Stimulated activated CD8-positive, alpha-beta memory T cell treated with anti-CD3 and anti-CD28 coated beads, Interleukin-15, amount 100 ng/mL, for 24 hours (primary cell): ENCODE results near the gene OSBPL8.
"Not testable (repeated sequence)": the region's sequence is repeated elsewhere in the genome, so short reads cannot be mapped to it uniquely, and the experiment has no call there.

Experiments used
- DNase-seq: peaks from one replicate; pipeline ENCODE4 v3.0.0-alpha.2; 2020; ENCODE audit warnings: low read depth

OSBPL8 gene

DNA sequence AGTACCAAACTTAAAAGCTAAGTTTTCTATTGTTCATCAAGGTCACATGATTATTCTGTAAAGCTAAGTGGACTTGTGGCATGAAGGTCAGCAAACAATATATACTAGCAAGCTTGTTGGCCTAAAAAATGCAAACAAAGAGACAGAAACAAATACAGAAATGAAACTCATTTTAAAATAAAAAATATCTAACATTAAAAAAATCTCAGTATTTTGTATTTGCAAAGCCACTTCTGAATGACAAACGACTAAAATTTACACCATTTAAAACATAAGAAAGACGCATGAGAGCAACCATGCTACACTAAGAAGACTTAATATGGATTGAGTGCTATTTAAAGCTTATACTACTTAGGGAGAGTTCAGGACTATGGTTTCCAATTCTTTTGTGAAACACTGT lies 138.5 kb downstream of the OSBPL8 start:
- no peak for DNase-seq

DNA sequence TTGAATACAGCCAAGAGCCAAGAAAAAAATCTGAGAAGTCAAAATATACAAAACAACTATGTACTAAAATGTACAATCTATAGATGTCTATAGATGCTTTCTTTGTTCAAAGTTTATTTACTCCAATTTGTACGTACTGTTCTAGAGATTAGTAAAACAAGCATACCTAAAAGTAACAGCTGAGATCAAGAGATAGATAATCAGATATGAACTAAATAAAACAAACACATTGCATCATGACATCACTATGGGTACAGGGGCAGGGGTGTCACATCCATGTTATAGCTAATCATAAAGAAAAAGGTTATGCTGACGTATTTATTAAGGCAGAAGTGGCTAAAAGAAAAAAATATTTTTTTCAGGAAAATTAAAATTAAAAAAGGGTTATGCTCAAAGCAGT lies 139.3 kb downstream of the OSBPL8 start:
- no peak for DNase-seq

DNA sequence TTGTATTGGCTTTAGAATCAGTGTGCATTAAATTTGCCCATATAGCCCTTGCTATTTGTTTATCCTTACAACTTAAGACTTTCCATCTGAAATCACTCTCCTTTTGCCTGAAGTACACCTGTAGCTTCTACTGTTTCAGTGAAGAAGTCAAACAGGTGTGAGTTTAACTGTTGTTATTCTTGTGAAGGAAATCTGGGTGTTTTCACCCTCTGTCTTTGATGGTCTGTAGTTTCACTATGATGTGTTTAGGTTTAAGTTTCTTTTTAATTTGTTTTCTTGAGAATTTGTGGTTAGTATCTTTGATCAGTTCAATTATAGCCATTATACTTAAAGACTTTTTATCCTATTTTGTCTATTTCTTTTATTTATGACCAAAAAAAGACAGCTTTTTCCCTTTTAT lies 142.5 kb downstream of the OSBPL8 start:
- DNase-seq = no peak

DNA sequence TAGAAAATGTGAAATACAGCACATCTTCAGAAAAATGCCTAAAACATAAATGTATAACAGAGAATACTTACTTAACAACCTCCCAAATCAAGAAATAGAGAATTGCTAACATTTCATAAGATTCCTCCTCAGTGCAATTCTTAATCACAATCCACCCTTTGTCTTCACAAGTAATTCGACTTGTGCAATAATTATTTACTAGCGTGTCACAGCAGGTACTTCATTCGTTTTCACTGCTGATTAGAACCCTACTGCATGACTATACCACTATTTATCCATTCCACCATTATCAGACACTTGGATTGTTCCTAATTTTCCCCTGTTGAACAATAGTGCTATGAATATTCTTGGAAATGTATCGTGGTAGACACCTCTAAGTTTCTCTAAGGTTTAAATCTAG lies 146.4 kb downstream of the OSBPL8 start:
- DNase-seq = no peak

DNA sequence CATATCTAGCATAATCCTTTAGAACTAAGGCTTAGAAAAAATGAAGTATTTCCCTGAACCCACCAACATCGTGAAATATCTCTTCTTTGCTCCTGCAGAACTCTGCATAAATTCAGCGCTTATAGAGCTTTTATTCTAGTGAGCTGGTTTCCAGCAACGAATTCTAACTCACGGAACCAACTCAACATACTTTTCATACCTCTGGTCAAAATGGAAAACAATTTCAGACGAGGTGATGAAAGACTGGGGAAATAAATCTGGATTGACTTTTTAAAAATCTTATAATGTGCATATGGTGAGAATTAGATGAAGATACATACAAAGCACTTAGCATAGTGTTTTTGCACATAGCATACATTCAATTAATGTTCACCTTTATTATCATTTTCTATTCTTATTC lies 148.8 kb downstream of the OSBPL8 start:
- no peak for DNase-seq

DNA sequence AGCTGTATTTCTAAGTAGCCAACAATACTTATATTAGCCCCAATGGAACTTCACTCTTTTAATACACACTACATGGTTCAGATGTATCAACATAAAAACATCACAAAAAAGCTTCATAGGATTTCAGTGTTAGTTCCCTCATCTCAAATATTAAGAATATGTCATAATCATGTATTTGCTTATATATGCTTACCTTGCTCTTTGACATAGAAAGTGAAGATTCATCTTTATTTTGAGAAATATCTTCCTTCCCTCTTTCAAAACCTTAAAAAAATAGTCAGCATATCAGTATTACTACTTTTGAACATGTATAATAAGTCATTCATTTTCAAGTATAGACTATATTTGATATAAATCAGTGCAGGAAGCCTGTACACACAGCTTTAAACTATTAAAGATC lies 149.2 kb downstream of the OSBPL8 start:
- DNase-seq = no peak

DNA sequence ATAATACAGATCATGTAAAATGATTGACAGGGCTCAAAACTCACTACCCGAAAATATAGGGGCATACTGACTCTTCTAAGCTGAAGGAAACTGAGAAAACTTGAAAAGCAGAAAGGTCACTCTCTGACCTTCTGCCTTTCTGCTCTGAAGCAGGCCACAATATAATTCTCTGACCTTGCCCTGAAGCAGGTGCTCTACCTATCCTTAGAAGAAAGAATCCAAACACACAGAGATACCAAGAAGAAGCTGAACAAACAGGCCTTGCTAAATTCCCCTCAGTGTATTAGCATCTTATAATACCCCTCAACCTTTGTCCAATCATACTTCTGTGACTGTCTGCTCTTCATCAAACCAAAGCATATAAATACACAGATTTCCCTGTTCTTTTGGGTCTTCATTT lies 150.5 kb downstream of the OSBPL8 start:
- no peak for DNase-seq

DNA sequence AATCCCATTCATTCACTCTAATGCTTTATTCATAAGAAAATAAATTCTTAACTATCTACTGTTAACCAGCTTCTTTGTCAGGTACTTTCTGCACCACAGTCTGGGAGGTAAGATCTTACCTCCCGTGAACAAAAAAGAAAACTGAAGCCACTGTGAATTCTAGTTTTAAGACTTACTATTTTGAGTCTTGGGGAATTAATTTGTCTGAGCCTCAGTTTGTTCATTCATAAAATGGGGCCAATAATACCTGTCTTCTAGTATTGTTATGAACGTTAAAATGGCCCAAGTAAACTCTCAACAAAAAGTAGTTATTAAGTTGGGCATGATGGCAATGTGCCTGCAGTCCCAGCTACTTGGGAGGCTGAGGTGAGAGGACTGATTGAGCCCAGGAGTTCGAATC lies 151.9 kb downstream of the OSBPL8 start:
- no peak for DNase-seq

DNA sequence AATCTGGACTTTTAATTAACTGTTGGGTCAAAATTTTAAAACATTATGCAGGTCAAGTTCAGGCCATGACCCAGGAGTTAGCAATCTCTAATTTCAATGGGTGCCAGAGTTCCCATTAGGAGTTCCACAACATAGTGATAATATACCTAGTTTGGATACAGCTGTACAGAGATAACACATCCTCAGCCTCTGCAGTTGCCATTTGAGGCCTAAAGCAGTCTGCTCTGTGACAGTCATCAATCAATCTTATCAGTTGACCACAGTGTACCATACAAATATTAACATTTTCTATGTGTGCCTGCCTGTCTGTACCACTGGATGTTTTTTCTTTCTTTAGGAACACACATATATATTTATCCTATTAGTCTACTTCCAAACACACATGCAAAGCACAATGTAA lies 157.3 kb downstream of the OSBPL8 start:
- no peak for DNase-seq

DNA sequence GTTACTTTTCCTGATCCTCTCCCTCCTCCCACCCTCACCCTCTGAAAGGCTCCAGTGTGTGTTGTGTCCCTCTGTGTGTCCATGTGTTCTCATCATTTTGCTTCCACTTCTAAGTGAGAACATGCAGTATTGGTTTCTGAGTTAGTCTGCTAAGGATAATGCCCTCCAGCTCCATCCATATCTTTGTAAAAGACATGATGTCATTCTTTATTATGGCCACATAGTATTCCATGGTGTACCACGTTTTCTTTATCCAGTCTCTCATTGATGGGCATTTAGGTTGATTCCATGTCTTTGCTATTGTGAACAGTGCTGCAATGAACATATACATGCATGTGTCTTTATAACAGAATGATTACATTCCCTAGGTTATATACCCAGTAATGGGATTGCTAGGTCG lies 159.4 kb downstream of the OSBPL8 start:
- DNase-seq = no peak

DNA sequence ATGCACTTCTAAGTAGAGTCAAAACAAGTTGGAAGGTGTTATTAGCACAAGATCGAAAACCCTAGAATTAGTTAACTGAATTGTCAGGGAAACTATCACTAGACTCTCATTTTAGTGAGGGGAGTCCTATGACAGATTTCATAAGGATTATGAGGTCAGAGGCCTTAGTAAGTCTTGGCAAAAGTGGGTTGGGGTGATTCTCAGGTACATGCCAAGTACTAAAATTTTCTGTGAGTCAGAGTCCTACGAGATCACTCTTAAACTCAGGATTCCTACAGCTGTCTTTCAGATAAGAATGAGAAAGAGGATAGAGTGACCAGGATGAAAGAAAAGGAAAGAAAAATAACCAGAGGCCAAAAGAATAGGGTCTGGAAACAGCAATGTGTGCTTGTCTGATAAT lies 160.5 kb downstream of the OSBPL8 start:
- DNase-seq = no peak

DNA sequence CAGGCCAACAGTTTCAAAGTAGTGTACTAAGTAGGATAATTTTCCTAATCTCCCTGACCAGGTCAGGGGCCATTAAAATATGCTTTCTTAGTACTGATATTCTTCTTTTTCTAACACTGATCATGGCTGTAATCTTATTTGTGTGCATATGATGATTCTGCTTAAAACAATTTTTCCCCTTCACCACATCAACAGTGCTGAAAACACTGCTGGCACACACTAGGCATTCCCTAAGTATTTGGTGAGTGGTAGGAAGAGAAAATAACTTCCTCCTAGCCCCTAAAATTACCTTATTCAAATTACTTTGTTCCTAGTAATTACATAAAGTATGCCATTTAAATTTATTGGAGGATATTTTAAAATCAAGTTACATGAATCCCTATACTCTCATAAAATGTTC lies 161.5 kb downstream of the OSBPL8 start:
- DNase-seq = no peak

DNA sequence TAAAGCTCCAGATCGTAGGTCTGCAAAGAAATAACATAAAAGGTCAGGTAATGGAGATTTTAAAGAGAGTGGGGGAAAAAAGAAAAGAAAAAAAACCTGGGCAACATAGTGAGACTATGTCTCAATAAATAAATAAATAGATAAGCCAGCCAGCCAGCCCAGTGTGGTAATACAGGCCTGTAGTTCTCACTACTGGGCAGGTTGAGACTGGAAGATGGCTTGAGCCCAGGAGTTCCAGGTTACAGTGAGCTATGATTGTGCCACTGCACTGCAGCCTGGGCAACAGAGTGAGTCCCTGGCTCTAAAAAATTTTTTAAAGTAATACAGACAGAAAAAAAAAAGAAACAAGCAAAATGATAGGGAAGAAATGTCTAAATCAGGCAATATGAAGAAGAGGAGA lies 168.1 kb downstream of the OSBPL8 start:
- DNase-seq = no peak

DNA sequence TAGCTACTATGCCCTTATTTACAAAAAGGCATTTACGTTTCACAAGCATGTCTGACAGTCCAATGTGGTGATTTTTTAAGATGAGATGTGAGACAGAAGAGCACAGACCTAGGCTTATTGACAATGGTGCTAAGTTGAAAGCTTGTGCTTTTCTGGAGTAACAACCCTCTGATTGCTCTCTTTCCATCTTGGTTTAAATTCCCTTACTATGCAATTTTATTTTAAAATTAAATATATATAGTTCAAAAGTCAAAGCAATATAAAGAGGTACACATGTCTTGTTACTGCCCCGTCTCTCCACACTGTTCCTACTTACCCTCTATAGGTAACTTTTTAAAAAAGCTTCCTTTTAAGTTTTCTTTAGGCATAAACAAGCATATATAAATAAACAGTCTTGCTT lies 172.0 kb downstream of the OSBPL8 start:
- no peak for DNase-seq

DNA sequence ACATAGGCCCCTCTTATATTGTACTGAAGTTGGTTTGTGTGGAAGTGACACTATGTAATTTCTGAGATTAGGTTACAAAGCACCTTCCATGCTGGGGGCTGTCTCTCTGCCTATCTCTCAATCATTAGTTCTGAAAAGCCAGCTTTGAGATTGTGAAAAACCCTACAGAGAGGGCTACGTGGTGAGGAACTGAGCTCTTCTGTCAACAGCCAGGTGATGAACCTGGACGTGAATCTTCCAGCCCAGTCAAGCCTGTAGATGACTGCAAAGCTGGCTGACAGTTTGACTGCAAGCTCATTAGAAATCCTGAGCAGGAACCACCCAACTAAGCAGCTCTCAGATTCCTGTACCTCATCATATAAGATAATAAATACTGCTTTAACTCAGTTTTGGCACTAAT lies 175.0 kb downstream of the OSBPL8 start:
- no peak for DNase-seq

DNA sequence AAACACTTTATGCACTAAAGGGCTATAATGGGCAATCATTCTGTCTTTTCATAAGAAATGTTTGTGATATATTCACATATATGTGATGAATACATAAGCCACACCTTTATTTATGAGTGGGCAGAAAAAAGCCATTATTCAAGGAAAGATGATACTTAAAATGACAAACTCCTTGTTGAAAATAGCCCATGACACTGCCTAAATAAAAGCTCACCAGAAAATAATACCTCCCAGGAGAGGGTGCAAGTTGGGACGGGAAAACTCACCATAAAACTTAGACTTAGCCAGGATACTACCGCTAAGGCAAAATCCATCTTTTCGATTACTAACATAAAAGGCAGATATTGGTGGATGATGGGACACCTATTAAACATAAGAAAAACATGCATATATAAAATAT lies 175.6 kb downstream of the OSBPL8 start:
- DNase-seq = no peak

DNA sequence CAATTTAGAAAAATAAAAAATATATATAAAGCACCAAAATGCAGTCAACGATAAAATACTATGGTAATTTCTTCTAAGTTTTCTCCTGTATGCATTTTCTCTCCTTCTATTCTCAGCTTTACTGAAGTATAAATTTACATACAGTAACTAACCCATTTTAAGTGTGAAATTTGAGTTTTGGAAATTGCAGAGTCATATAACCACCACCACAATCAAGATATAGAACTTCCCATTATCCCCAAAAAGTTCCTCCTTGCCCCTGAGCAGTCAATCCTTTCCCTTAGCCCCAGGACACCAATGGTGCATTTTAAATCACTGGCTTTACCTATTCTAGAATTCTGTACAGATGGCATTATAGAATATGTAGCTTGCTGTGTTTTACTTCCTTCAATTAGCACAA lies 180.3 kb downstream of the OSBPL8 start:
- DNase-seq = no peak

DNA sequence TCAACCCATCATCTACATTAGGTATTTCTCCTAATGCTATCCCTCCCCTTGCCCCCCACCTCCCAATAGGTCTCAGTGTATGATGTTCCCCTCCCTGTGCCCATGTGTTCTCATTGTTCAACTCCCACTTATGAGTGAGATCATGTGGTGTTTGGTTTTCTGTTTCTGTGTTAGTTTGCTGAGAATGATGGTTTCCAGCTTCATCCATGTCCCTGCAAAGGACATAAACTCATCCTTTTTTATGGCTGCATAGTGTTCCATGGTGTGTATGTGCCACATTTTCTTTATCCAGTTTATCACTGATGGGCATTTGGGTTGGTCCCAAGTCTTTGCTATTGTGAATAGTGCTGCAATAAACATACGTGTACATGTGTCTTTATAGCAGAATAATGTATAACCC lies 182.7 kb downstream of the OSBPL8 start:
- DNase-seq = not testable (repeated sequence)

DNA sequence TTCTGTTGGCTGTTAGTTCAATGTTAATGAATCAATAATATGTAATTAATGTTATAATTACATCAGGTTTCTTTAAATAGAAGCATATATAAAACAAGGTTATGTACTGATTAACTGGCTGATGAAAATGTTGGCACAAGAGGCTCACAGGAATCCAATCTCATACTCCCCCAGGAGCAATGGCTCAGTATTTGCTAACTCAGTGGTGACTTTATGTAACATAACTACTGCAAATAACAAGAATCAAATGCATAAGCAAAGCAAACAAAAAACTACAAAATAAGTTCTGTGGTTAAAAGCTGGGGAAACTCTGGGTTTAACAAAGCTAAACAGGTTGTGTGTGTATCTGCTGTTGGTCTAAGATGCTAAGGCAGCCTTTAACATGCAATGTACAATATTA lies 183.6 kb downstream of the OSBPL8 start:
- DNase-seq = no peak

DNA sequence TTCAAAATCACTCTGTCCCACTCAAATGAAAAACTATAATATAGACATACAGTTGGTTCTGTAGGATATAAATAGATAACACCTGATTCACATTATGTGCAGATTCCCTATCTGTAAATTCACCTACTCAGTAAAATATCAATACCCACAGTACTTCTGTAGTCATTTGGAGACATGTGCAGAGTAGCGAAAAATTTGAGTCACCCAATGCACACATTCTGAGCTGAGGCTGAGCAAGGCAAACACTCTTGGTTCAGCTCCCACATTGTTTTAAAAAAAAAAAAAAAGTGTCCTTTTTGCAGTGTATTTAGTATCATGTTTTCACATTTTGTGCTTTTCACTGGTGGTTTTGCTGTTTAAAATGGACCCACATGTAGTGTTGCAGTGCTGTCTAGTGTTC lies 184.1 kb downstream of the OSBPL8 start:
- no peak for DNase-seq

DNA sequence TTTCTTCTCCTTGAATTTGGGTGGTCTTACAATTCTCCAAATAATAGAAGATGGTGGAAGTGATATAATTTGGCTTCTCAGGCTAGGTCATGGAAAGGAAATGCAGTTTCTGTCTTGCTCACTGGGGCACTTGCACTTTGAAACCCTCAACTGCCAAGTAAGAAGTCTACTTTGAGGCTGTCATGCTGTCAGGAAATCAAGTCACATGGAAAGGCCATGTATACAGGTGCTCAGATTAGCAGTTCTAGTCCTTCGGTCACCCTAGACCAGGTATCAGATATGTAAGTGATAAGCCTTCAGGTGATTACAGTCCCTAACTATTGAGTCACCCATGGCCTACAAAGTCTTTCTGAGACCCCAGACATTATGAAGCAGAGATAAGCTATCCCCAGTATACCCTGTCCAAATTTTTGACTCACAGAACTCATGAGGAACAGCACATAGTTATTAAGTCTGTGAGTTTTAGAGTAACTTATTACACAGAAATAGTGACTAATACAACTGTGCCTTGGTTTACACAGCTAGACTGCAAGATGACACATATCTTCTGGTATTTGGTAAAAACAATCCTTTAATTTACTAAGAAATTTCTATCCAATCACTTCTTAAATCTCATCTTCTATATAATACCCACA lies 185.1 kb downstream of the OSBPL8 start:
- no peak for DNase-seq

DNA sequence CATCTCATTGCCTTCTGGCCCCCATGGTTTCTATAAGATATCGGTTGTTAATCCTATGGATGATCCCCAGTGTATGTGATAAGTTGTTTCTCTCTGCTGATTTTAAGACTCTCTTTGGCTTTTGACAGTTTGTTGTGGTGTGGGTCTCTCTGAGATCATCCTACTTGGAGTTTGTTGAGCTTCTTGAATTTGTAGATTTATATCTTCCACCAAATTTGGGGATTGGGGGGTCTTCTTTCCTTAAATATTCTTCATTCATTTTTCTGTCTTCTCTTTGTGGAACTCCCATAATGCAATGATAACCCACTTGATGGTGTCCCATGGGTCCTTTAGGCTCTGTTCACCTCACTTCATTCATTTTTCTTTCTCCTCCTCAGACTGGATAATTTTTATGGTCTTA lies 191.3 kb downstream of the OSBPL8 start:
- no peak for DNase-seq

DNA sequence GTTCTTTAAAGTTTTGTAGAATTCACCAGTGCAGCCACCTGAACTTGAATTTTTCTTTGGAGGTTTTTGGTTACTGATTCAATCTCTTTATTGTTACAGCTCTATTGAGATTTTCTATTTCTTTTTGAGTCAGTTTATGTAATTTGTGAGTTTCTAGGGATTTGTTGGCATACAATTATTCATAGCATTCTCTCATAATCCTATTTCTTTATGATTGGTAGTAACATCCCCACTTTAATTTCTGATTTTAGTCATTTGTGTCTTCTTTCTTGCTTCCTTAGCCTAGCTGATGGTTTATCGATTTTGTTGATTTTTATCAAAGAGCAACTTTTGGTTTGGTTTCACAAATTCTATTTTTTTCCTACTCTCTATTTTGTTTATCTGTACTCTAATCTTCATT lies 193.4 kb downstream of the OSBPL8 start:
- DNase-seq = no peak

DNA sequence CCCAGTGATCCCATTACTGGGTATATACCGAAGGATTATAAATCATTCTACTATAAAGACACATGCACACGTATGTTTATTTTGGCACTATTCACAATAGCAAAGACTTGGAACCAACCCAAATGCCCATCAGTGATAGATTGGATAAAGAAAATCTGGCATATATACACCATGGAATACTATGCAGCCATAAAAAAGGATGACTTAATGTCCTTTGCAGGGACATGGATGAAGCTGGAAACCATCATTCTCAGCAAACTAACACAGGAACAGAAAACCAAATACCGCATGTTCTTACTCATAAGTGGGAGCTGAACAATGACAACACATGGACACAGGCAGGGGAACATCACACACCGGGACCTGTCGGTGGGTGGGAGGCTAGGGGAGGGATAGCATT lies 195.4 kb downstream of the OSBPL8 start:
- not testable (repeated sequence) for DNase-seq

DNA sequence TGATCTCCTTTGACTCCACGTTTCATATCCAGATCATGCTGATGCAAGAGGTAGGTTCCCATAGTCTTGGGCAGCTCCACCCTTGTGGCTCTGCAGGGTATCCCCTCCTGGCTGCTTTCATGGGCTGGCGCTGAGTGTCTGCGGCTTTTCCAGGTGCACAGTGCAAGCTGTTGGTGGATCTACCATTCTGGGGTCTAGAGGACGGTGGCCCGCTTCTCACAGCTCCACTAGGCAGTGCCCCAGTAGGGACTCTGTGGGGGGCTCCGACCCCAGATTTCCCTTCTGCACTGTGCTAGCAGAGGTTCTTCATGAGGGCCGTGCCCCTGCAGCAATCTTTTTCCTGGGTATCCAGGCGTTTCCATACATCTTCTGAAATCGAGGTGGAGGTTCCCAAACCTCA lies 199.3 kb downstream of the OSBPL8 start:
- no peak for DNase-seq
